Endothelial cell (in vitro differentiated cells): ENCODE measurements around the gene ANKFN1. TPM values are rescaled to one million over a fixed set of nuclear protein-coding genes. Genes with fewer than 3 reads are reported as not detected.

Experiments used
- DNase-seq: peaks from one replicate; pipeline ENCODE4 v3.0.0; 2021; ENCODE audit warnings: low spot score
- H3K27ac Mint-ChIP-seq: one replicate; pipeline ENCODE4 v1.8.0; 2021; ENCODE audit warnings: mixed read lengths, inconsistent platforms; ENCODE audit not compliant: unreplicated experiment
- H3K27me3 Mint-ChIP-seq: one replicate; pipeline ENCODE4 v1.8.0; 2021; ENCODE audit warnings: mild to moderate bottlenecking, moderate library complexity, mixed read lengths, inconsistent platforms; ENCODE audit not compliant: unreplicated experiment
- H3K36me3 Mint-ChIP-seq: one replicate; pipeline ENCODE4 v1.8.0; 2021; ENCODE audit warnings: mild to moderate bottlenecking, low read depth, mixed read lengths, inconsistent platforms; ENCODE audit not compliant: unreplicated experiment
- H3K4me1 Mint-ChIP-seq: one replicate; pipeline ENCODE4 v1.8.0; 2021; ENCODE audit warnings: mild to moderate bottlenecking, mixed read lengths, inconsistent platforms; ENCODE audit not compliant: unreplicated experiment
- H3K4me3 Mint-ChIP-seq: one replicate; pipeline ENCODE4 v1.8.0; 2021; ENCODE audit warnings: mild to moderate bottlenecking, mixed read lengths, inconsistent platforms; ENCODE audit not compliant: unreplicated experiment
- H3K9me3 Mint-ChIP-seq: one replicate; pipeline ENCODE4 v1.8.0; 2021; ENCODE audit warnings: mixed read lengths, inconsistent platforms; ENCODE audit not compliant: unreplicated experiment
- total RNA-seq: library from RNA; stranded (reverse); fragmentation: NEBNext Ultra II Directional; extraction: Animal tissue kit (Norgen Biotek cat#: 25700); gene quantifications from one replicate; pipeline ENCODE4 v1.2.1, GENCODE V29; 2021; ENCODE audit not compliant: unreplicated experiment
- TF ChIP-seq, protein P1 (sequence below): fragments of 200-600 bp; sonication (generic); IDR thresholded peaks from one replicate; pipeline ENCODE4 v1.5.0; 2021; ENCODE audit warnings: antibody characterized with exemption; ENCODE audit not compliant: unreplicated experiment

ANKFN1 gene
- total RNA-seq, 1 donor from 2014 or later: not detected

DNA sequence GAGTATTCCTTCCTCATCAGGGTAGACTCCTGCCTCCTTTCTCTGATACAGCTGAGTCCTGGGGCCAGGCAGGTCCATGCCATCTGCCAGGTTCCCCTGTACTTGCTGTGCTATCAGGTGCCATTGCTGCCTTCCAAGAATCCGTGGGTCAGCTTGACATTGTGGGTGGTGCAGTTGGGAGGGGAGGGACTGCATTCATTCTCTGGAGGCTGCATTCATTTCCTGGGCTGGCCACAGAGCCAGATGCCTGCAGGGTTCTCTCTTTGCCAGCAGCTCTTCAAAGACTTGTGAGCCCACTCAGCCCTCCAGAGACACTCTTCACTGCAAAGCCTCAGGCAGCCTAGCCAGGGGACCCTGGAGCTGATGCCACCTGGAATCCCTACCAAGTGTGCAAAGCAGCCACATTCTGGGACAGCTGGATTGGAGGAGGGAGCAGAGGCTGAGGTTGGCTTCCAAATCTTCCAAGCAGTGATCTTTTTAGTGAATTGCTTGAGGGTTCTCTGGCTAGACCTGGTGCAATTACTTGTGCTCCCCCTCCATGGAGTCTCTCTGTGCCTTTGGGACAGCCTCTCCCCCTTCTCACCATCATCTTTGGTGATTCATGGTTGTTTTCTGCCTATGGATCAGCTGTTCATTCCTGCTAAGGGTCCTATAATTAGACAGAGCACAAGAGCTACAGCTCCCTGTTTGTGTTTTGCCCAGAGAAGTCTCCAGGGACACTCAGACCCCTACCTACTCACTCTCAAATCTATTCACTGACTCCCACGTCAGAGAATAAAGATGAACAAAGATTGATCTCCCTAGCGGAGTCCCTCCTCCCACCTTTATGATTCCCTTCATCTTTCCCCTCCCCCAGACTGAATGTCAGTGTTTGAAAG, 20.9 kb downstream of the ANKFN1 start:
- Mint-ChIP-seq H3K27ac (no peak overlapping the region), H3K9me3 (no peaks in the 10 kb centered on the region), H3K4me3 (no peak overlapping the region), H3K36me3 (no peaks in the 10 kb centered on the region), H3K27me3 (no peaks in the 10 kb centered on the region), H3K4me1 (peaks cover 4% of the 10 kb centered on the region)
- DNase-seq: no peak
- TF ChIP-seq, protein P1, sequence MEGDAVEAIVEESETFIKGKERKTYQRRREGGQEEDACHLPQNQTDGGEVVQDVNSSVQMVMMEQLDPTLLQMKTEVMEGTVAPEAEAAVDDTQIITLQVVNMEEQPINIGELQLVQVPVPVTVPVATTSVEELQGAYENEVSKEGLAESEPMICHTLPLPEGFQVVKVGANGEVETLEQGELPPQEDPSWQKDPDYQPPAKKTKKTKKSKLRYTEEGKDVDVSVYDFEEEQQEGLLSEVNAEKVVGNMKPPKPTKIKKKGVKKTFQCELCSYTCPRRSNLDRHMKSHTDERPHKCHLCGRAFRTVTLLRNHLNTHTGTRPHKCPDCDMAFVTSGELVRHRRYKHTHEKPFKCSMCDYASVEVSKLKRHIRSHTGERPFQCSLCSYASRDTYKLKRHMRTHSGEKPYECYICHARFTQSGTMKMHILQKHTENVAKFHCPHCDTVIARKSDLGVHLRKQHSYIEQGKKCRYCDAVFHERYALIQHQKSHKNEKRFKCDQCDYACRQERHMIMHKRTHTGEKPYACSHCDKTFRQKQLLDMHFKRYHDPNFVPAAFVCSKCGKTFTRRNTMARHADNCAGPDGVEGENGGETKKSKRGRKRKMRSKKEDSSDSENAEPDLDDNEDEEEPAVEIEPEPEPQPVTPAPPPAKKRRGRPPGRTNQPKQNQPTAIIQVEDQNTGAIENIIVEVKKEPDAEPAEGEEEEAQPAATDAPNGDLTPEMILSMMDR: no peak

DNA sequence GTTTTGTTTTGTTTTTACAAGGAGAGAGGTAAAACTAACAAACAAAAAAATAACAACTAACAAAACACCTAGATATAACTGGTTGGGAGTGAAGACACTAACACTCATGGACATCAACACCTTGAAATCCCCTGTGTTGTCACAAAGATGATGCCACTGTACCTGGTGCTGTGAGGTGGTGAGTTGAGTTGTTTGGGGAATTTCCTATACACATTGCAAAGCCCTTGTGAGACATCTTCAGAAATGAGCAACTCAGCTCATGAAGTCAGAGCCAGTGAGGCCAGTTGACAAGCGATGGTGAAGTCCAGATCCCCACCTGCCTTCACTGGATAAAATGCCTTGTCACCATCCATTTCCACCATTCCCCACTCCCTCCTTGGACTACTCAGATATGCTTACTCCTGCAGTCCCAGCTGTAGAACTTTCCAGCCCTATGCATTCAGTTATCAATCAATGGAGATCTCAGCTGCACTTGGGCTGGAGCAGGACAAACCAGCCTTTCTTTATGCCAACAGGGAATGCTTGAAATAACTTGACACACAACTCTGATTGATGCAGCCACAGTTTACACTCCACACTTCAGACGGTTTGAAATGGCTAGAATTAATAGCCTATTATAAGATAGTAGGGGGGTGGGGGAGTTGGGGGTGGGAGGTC, 22.2 kb downstream of the ANKFN1 start:
- peaks cover 4% of the 10 kb centered on the region for H3K4me1 Mint-ChIP-seq
- no peaks in the 10 kb centered on the region for H3K9me3 Mint-ChIP-seq
- H3K27ac Mint-ChIP-seq: no peak overlapping the region
- TF ChIP-seq, protein P1: no peak
- DNase-seq: no peak
- H3K36me3 Mint-ChIP-seq: no peaks in the 10 kb centered on the region
- no peak overlapping the region for H3K4me3 Mint-ChIP-seq
- no peaks in the 10 kb centered on the region for H3K27me3 Mint-ChIP-seq

DNA sequence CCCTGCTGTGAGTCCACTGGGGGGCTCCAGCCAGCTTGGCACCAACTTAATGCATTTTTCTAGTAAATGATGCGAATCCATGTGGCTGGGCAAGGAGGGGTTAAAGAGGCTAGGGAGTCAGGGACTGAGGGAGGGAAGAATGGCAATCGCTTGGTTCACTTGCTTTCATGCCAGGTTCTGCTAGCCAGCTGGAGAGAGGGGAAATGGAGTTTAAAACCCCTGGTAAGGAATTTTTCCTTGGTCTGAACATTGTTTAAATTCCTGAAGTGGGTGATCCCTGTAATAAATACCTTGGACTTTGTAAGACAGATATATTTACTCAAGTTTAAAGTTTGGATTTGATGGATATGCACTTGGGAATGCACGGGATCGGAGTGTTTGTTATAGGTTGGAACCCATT, 22.8 kb downstream of the ANKFN1 start:
- Mint-ChIP-seq H3K4me3 (no peak overlapping the region), H3K27me3 (no peaks in the 10 kb centered on the region), H3K27ac (no peak overlapping the region), H3K36me3 (no peaks in the 10 kb centered on the region), H3K9me3 (no peaks in the 10 kb centered on the region), H3K4me1 (no peaks in the 10 kb centered on the region)
- DNase-seq: no peak
- TF ChIP-seq, protein P1: no peak

DNA sequence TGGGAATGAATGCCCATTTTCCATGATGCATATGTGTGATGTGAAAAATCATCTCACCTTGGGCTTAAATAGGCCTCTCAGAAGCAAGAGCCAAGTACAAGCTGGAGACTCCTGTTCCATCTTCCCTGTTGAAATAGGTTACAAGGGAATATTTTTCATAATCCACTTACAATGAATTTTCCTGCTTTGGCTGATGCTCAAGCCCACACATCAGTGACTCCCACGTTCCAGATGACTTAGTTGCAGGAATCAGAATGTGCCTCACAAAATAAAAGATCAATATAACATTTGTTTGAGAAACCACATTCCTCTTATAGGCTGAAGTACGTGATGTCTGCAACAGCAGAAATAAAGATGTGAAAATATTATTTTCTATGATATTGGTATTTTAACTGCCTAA, 24.1 kb downstream of the ANKFN1 start:
- Mint-ChIP-seq H3K4me1 (no peaks in the 10 kb centered on the region), H3K9me3 (no peaks in the 10 kb centered on the region), H3K27me3 (no peaks in the 10 kb centered on the region), H3K36me3 (no peaks in the 10 kb centered on the region), H3K4me3 (no peak overlapping the region), H3K27ac (no peak overlapping the region)
- DNase-seq: no peak
- TF ChIP-seq, protein P1: no peak

DNA sequence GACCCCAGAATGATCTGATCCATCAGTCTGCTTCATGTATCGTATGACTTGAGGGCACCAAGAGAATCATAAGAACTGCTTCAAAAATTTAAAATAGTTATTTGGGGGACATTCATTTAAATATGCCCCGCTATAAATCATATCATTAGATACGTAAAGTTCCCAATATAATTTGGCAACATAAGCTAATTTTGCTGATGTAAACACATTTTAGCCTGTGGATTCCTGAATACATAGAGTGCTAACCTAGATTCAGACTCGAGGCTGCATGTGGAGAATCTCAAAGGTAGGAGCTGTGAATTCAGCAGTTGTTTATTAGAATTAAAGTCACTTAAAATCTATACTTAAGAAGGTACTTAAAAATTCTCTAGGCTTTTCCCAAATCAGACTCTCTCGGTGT, 24.9 kb downstream of the ANKFN1 start:
- Mint-ChIP-seq H3K4me3 (no peak overlapping the region), H3K4me1 (no peaks in the 10 kb centered on the region), H3K27me3 (no peaks in the 10 kb centered on the region), H3K27ac (no peak overlapping the region), H3K36me3 (no peaks in the 10 kb centered on the region), H3K9me3 (no peaks in the 10 kb centered on the region)
- TF ChIP-seq, protein P1: no peak
- DNase-seq: no peak
